Tibial nerve (tissue), 4 donors: ENCODE measurements around the gene SLC22A12.

ENCODE experiments used
- EP300 ChIP-seq, 2 donors: sonication (generic); formaldehyde crosslinking; IDR thresholded peaks; one replicate each; pipeline ENCODE4 v1.6.1; 2017; ENCODE audit warnings: antibody characterized with exemption in 2 of 2, mild to moderate bottlenecking in 1 of 2
- POLR2A ChIP-seq, 2 donors: fragments of 450-650 bp; IDR thresholded peaks; one replicate each; pipeline ENCODE4 v1.6.1; 2017; ENCODE audit warnings: antibody characterized with exemption in 2 of 2, mild to moderate bottlenecking in 2 of 2, moderate library complexity in 2 of 2
- TF ChIP-seq, protein P1 (sequence below), 5 experiments: fragments of 200-600 bp in 3 of 5; fragments of 450-650 bp in 2 of 5; sonication (generic) in 3 of 5; IDR thresholded peaks; one replicate each; pipeline ENCODE4 v1.5.1; 2016 to 2019; ENCODE audit warnings: antibody characterized with exemption in 5 of 5, mild to moderate bottlenecking in 3 of 5, moderate library complexity in 2 of 5

DNA sequence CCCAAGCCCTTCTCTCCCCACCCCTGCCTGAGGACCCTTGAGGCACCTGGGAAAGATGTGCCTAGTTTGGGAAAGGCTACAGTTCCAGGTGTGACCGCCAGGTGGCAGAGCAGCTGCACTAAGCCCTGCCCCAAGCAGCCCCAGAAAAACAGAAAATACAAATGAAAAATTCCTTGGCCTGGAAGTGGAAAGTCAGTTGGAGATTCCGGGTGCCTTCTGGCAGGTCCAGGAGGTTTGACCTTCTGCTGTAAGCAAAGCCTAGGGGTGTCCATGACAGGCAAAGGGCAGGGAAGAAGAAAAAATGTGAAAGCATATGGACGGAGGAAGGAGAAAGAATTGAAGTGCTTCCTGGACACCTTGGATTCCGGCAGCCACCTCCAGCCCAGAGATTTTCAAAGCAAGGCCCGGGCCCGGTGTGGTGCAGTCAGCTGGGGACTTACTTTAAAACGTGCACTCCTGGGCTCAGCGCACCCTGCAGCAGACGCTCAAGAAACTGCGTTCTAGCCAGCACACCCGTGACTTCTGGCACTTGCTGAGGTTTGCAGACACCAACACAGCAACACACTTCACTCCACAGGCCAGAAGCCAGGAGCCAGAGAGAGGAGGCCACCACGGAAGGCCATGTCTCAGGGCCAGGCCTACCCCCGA lies 37.3 kb upstream of the SLC22A12 start:
- no peak for TF ChIP-seq POLR2A (IDR thresholded peaks at IDR 0.05)
- TF ChIP-seq, protein P1, sequence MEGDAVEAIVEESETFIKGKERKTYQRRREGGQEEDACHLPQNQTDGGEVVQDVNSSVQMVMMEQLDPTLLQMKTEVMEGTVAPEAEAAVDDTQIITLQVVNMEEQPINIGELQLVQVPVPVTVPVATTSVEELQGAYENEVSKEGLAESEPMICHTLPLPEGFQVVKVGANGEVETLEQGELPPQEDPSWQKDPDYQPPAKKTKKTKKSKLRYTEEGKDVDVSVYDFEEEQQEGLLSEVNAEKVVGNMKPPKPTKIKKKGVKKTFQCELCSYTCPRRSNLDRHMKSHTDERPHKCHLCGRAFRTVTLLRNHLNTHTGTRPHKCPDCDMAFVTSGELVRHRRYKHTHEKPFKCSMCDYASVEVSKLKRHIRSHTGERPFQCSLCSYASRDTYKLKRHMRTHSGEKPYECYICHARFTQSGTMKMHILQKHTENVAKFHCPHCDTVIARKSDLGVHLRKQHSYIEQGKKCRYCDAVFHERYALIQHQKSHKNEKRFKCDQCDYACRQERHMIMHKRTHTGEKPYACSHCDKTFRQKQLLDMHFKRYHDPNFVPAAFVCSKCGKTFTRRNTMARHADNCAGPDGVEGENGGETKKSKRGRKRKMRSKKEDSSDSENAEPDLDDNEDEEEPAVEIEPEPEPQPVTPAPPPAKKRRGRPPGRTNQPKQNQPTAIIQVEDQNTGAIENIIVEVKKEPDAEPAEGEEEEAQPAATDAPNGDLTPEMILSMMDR (IDR thresholded peaks at IDR 0.05), result peak; percentile 91 to 95 (median 93)
- TF ChIP-seq EP300 (IDR thresholded peaks at IDR 0.05), result no peak
